H9 (cell line): ENCODE data around the gene SH3RF2. TPM values are rescaled to one million over a fixed set of nuclear protein-coding genes. Genes with fewer than 3 reads are reported as not detected.

Experiments
- DNase-seq: peaks from one replicate; pipeline ENCODE4 v3.0.0-alpha.2; 2017
- H2AFZ ChIP-seq: one replicate; pipeline ENCODE4 v1.6.1; 2013; ENCODE audit warnings: mild to moderate bottlenecking, low read length, control low read depth, moderate library complexity
- H2AK5ac ChIP-seq: 2 replicates; pipeline ENCODE4 v1.6.1; 2013; ENCODE audit warnings: low read length, control low read depth, mixed read lengths; ENCODE audit not compliant: insufficient read length
- H2BK120ac ChIP-seq: one replicate; pipeline ENCODE4 v1.6.1; 2013; ENCODE audit warnings: low read depth, mild to moderate bottlenecking, low read length, control low read depth, inconsistent platforms; ENCODE audit not compliant: poor library complexity, severe bottlenecking
- H2BK12ac ChIP-seq: 2 replicates; pipeline ENCODE4 v1.6.1; 2013; ENCODE audit warnings: low read length, control low read depth, mixed read lengths, low read depth; ENCODE audit not compliant: insufficient read length
- H2BK15ac ChIP-seq: 2 replicates; pipeline ENCODE4 v1.6.1; 2013; ENCODE audit warnings: low read depth, low read length, control low read depth
- H2BK20ac ChIP-seq: one replicate; pipeline ENCODE4 v1.6.1; 2013; ENCODE audit warnings: low read depth, mild to moderate bottlenecking, low read length, control low read depth, inconsistent platforms; ENCODE audit not compliant: poor library complexity, severe bottlenecking
- H2BK5ac ChIP-seq: 2 replicates; pipeline ENCODE4 v1.6.1; 2013; ENCODE audit warnings: low read length, control low read depth, mixed read lengths; ENCODE audit not compliant: insufficient read length
- H3K14ac ChIP-seq: 2 replicates; pipeline ENCODE4 v1.6.1; 2013; ENCODE audit warnings: low read length, control low read depth; ENCODE audit not compliant: insufficient read depth
- H3K18ac ChIP-seq: 2 replicates; pipeline ENCODE4 v1.6.1; 2013; ENCODE audit warnings: low read depth, mild to moderate bottlenecking, mixed read lengths, low read length, control low read depth; ENCODE audit not compliant: insufficient read length
- H3K23ac ChIP-seq: 2 replicates; pipeline ENCODE4 v1.6.1; 2013; ENCODE audit warnings: low read length, control low read depth, mixed read lengths, low read depth; ENCODE audit not compliant: insufficient read length
- H3K23me2 ChIP-seq: 2 replicates; pipeline ENCODE4 v1.6.1; 2013; ENCODE audit warnings: low read depth, mild to moderate bottlenecking, mixed read lengths, low read length, control low read depth; ENCODE audit not compliant: insufficient read length, poor library complexity, severe bottlenecking
- H3K27ac ChIP-seq: 2 replicates; pipeline ENCODE4 v1.5.1; 2013; ENCODE audit warnings: low read length, control low read depth, mixed read lengths, low read depth; ENCODE audit not compliant: insufficient read length
- H3K27me3 ChIP-seq: 2 replicates; pipeline ENCODE4 v1.6.1; 2013; ENCODE audit warnings: low read length, control low read depth, inconsistent platforms; ENCODE audit not compliant: insufficient read depth
- H3K4ac ChIP-seq: 2 replicates; pipeline ENCODE4 v1.6.1; 2013; ENCODE audit warnings: low read depth, mild to moderate bottlenecking, control low read depth, inconsistent platforms, low read length, moderate library complexity
- H3K4me1 ChIP-seq: 2 replicates; pipeline ENCODE4 v1.6.1; 2013; ENCODE audit warnings: low read length, control low read depth, inconsistent platforms; ENCODE audit not compliant: insufficient read depth
- H3K4me2 ChIP-seq: 2 replicates; pipeline ENCODE4 v1.6.1; 2013; ENCODE audit warnings: low read length, control low read depth, mixed read lengths; ENCODE audit not compliant: insufficient read length, insufficient read depth
- H3K56ac ChIP-seq: 2 replicates; pipeline ENCODE4 v1.6.1; 2013; ENCODE audit warnings: low read depth, mild to moderate bottlenecking, mixed read lengths, low read length, control low read depth; ENCODE audit not compliant: insufficient read length
- H3K79me1 ChIP-seq: 2 replicates; pipeline ENCODE4 v1.6.1; 2013; ENCODE audit warnings: low read depth, mild to moderate bottlenecking, moderate library complexity, low read length, control low read depth, inconsistent platforms; ENCODE audit not compliant: insufficient read depth, poor library complexity, severe bottlenecking
- H3K79me2 ChIP-seq: 2 replicates; pipeline ENCODE4 v1.6.1; 2013; ENCODE audit warnings: low read length, control low read depth, inconsistent platforms; ENCODE audit not compliant: insufficient read depth
- H3K9ac ChIP-seq: 2 replicates; pipeline ENCODE4 v1.6.1; 2013; ENCODE audit warnings: low read length, control low read depth, mixed read lengths; ENCODE audit not compliant: insufficient read length; ENCODE audit errors: extremely low read depth
- H3K9me3 ChIP-seq: one replicate; pipeline ENCODE4 v1.6.1; 2013; ENCODE audit warnings: low read depth, low read length, inconsistent platforms; ENCODE audit not compliant: control insufficient read depth
- H3T11ph ChIP-seq: one replicate; pipeline ENCODE4 v1.6.1; 2013; ENCODE audit warnings: mild to moderate bottlenecking, low read length, control low read depth, inconsistent platforms
- H4K20me1 ChIP-seq: one replicate; pipeline ENCODE4 v1.6.1; 2013; ENCODE audit not compliant: control insufficient read depth, insufficient read length, insufficient read depth
- H4K5ac ChIP-seq: 2 replicates; pipeline ENCODE4 v1.6.1; 2013; ENCODE audit warnings: low read depth, mild to moderate bottlenecking, mixed read lengths, low read length, control low read depth; ENCODE audit not compliant: insufficient read length
- H4K8ac ChIP-seq: replicated peaks from 2 replicates; pipeline ENCODE4 v1.6.1; 2013; ENCODE audit warnings: low read length, control low read depth, mixed read lengths, low read depth; ENCODE audit not compliant: insufficient read length
- H4K91ac ChIP-seq: 2 replicates; pipeline ENCODE4 v1.6.1; 2013; ENCODE audit warnings: low read depth, mild to moderate bottlenecking, moderate library complexity, mixed read lengths, low read length, control low read depth; ENCODE audit not compliant: insufficient read length
- H3K27ac Mint-ChIP-seq, 3 experiments: 2 replicates in 2 of 3; 3 replicates in 1 of 3; pipeline ENCODE4 v1.8.0; 2020 to 2021; ENCODE audit warnings: mixed read lengths in 3 of 3, mild to moderate bottlenecking in 1 of 3, moderate library complexity in 1 of 3
- H3K27me3 Mint-ChIP-seq: 2 replicates; pipeline ENCODE4 v1.8.0; 2021; ENCODE audit warnings: low read depth, mild to moderate bottlenecking, moderate library complexity, mixed read lengths
- H3K36me3 Mint-ChIP-seq, 3 experiments: 2 replicates in 2 of 3; 3 replicates in 1 of 3; pipeline ENCODE4 v1.8.0; 2020 to 2021; ENCODE audit warnings: low read depth in 3 of 3, mixed read lengths in 3 of 3; ENCODE audit not compliant: insufficient read depth in 1 of 3
- H3K4me1 Mint-ChIP-seq, 2 experiments: 2 replicates each; pipeline ENCODE4 v1.8.0; 2020; ENCODE audit warnings: mixed read lengths in 2 of 2
- H3K4me3 Mint-ChIP-seq, 2 experiments: 2 replicates in 1 of 2; 3 replicates in 1 of 2; pipeline ENCODE4 v1.8.0; 2020 to 2021; ENCODE audit warnings: mild to moderate bottlenecking in 2 of 2, mixed read lengths in 2 of 2, moderate library complexity in 1 of 2
- H3K9me3 Mint-ChIP-seq, 2 experiments: 2 replicates in 1 of 2; 3 replicates in 1 of 2; pipeline ENCODE4 v1.8.0; 2020; ENCODE audit warnings: mild to moderate bottlenecking in 2 of 2, mixed read lengths in 2 of 2, moderate library complexity in 1 of 2
- CTCF ChIP-seq: fragments of 200-600 bp; sonication (generic); conservative IDR thresholded peaks from 3 replicates; pipeline ENCODE4 v1.8.0; 2021; ENCODE audit warnings: antibody characterized with exemption, mild to moderate bottlenecking
- WGBS: extraction: QIAGEN DNeasy Blood & Tissue Kit; methylation state at CpG from one replicate; pipeline ENCODE4 v1.1.7; 2013; ENCODE audit warnings: missing lambda C conversion rate, low lambda C conversion rate, mixed read lengths; ENCODE audit not compliant: insufficient read length; ENCODE audit errors: extremely low coverage; 5-methylcytosine and 5-hydroxymethylcytosine counted together
- total RNA-seq: library from RNA; stranded (reverse); gene quantifications from 2 replicates; pipeline ENCODE4 v1.2.1, GENCODE V29; 2021

The SH3RF2 gene
- total RNA-seq, 1 experiment from 2014 or later, result 0.66 TPM

DNA sequence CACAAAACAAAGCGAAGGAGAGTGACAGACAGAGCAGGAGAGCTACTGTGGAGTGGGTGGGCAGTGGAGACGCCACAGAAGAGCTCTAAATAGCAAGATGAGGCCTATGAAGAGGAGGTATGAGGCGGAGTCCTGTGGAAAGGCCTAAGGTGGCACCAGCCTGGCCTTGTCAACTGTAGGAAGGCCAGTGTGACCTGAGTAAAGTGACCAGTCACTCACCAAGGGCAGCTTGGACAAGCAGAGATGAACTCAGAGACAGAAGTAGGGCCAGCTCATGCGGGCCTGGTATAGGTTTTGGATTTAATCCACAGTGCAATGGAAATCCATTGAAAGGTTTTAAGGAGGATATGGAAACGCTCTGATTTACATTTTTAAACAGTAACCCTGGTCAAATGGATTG is 23.8 kb upstream of the SH3RF2 start:
- Histone ChIP-seq H3K14ac (no peak overlapping the region), H3K79me2 (no peaks in the 10 kb centered on the region), H2BK20ac (no peak overlapping the region), H3K27ac (no peak overlapping the region), H3T11ph (no peak overlapping the region), H2BK5ac (no peak overlapping the region), H3K56ac (no peak overlapping the region), H3K79me1 (no peaks in the 10 kb centered on the region), H3K9me3 (no peaks in the 10 kb centered on the region), H3K9ac (no peak overlapping the region), H4K91ac (no peak overlapping the region), H3K4me1 (no peaks in the 10 kb centered on the region), H2AFZ (no peak overlapping the region), H4K20me1 (no peaks in the 10 kb centered on the region), H3K23me2 (no peaks in the 10 kb centered on the region), H3K4ac (no peak overlapping the region), H3K27me3 (no peaks in the 10 kb centered on the region), H2AK5ac (no peak overlapping the region), H3K23ac (no peak overlapping the region), H2BK15ac (no peak overlapping the region), H3K18ac (no peak overlapping the region), H2BK120ac (no peak overlapping the region), H4K8ac (no peak overlapping the region), H4K5ac (no peak overlapping the region), H3K4me2 (no peak overlapping the region), H2BK12ac (no peak overlapping the region)
- Mint-ChIP-seq H3K27me3 (peaks cover 1% of the 10 kb centered on the region; the same call in 1 of the 2 replicates), H3K27ac (peak overlapping the region in 1 of 3 experiments; percentile 4; a peak in 1 of 7 replicates), H3K4me1 (peaks cover 12 to 16% of the 10 kb centered on the region in 2 experiments), H3K9me3 (peaks cover 0 to 2% of the 10 kb centered on the region in 2 experiments; a peak in 1 of 5 replicates), H3K36me3 (no peaks in the 10 kb centered on the region), H3K4me3 (no peak overlapping the region)
- DNase-seq, result no peak
- TF ChIP-seq CTCF, result no peak
- no CpG with 5 or more reads among the region's 5 CpGs for WGBS
